OCI-LY7 (cell line): Measurements from ENCODE around the gene C3orf18. TPM values are rescaled to one million over a fixed set of nuclear protein-coding genes. Genes with fewer than 3 reads are reported as not detected.

Experiments
- BruUV-seq: library from RNA; stranded (reverse); fragments of 400-500 nt; replicated peaks from 2 replicates; lab custom pipeline; 2021; lab: Mats Ljungman, UMichigan
- CTCF ChIA-PET: fragments of 300-600 bp; sonication (Branson Sonifier 250); formaldehyde crosslinking; loops from one replicate; lab custom pipeline; 2022; ENCODE audit warnings: antibody characterized with exemption; ENCODE audit not compliant: unreplicated experiment; lab: Charles Lee
- POLR2A ChIA-PET: fragments of 300-600 bp; sonication (Branson Sonifier 250); formaldehyde crosslinking; loops from one replicate; lab custom pipeline; 2022; ENCODE audit warnings: antibody characterized with exemption; lab: Charles Lee
- DNase-seq: peaks from one replicate; pipeline ENCODE4 v3.0.0-alpha.2; 2015; ENCODE audit warnings: low spot score
- H2AFZ ChIP-seq: fragments of 200-600 bp; sonication (generic), shearing (Covaris generic); 2 replicates; pipeline ENCODE4 v1.6.1; 2014; ENCODE audit warnings: mild to moderate bottlenecking, antibody characterized with exemption, low read length, moderate library complexity
- H3K27ac ChIP-seq: fragments of 200-600 bp; sonication (generic); 2 replicates; pipeline ENCODE4 v1.5.1; 2014; ENCODE audit warnings: mixed run types, low read depth, mild to moderate bottlenecking, moderate library complexity, low read length, inconsistent platforms; ENCODE audit not compliant: poor library complexity, severe bottlenecking
- H3K36me3 ChIP-seq: fragments of 200-600 bp; sonication (generic); 2 replicates; pipeline ENCODE4 v1.6.1; 2014; ENCODE audit warnings: mild to moderate bottlenecking, antibody characterized with exemption, low read length, moderate library complexity, mixed read lengths; ENCODE audit not compliant: insufficient read depth
- H3K4me1 ChIP-seq: fragments of 200-600 bp; sonication (generic); 2 replicates; pipeline ENCODE4 v1.5.1; 2014; ENCODE audit warnings: mild to moderate bottlenecking, low read length; ENCODE audit not compliant: insufficient read depth, poor library complexity, severe bottlenecking
- H3K4me2 ChIP-seq: fragments of 200-600 bp; sonication (generic); 2 replicates; pipeline ENCODE4 v1.6.1; 2014; ENCODE audit warnings: mild to moderate bottlenecking, low read length
- H3K4me3 ChIP-seq: fragments of 200-600 bp; sonication (generic); 2 replicates; pipeline ENCODE4 v1.5.1; 2014; ENCODE audit warnings: mild to moderate bottlenecking, low read depth, low read length; ENCODE audit not compliant: poor library complexity, severe bottlenecking
- H3K79me2 ChIP-seq: fragments of 200-600 bp; sonication (generic); 2 replicates; pipeline ENCODE4 v1.6.1; 2016; ENCODE audit warnings: low read depth, mild to moderate bottlenecking, low read length, moderate library complexity, mixed read lengths; ENCODE audit not compliant: insufficient read depth
- H3K9me2 ChIP-seq: fragments of 200-600 bp; sonication (generic); 2 replicates; pipeline ENCODE4 v1.6.1; 2016; ENCODE audit warnings: mild to moderate bottlenecking, low read length, mixed read lengths; ENCODE audit not compliant: insufficient read depth
- H3K9me3 ChIP-seq: fragments of 200-600 bp; sonication (generic); 2 replicates; pipeline ENCODE4 v1.6.1; 2014; ENCODE audit warnings: mild to moderate bottlenecking, mixed run types, low read length, mixed read lengths
- H4K20me1 ChIP-seq: fragments of 200-600 bp; sonication (generic); 2 replicates; pipeline ENCODE4 v1.6.1; 2014; ENCODE audit warnings: mild to moderate bottlenecking, antibody characterized with exemption, low read length, moderate library complexity, mixed read lengths; ENCODE audit not compliant: insufficient read depth
- CTCF ChIP-seq: fragments of 200-600 bp; sonication (generic); conservative IDR thresholded peaks from 2 replicates; pipeline ENCODE4 v1.5.1; 2014; ENCODE audit warnings: mild to moderate bottlenecking, antibody characterized with exemption, low read length, moderate library complexity, mixed read lengths
- EZH2phosphoT487 ChIP-seq: fragments of 200-600 bp; sonication (generic); IDR thresholded peaks from 2 replicates; pipeline ENCODE4 v1.6.1; 2018; ENCODE audit warnings: low read depth, borderline replicate concordance, mild to moderate bottlenecking, mixed run types, antibody characterized with exemption, low read length, moderate library complexity, mixed read lengths
- intact Hi-C: fragments of 100-400 bp; cut with micrococcal nuclease; formaldehyde crosslinking; loops from one replicate; pipeline ENCODE4 v1.10.0; 2022; ENCODE audit not compliant: unreplicated experiment
- total RNA-seq, 2 experiments: library from RNA; depleted of rRNA in 1 of 2; stranded (reverse); fragments of >200 nt in 1 of 2; shearing (Covaris generic) in 1 of 2; gene quantifications; 2 replicates each; pipeline ENCODE4 v1.2.3, GENCODE V29; 2014 to 2022

C3orf18 gene
- total RNA-seq, 2 experiments from 2014 or later, result 8.0 to 9.5 TPM

GRCh38 chr3:50616003-50616769 lies 48.6 kb upstream of the C3orf18 start:
- DNase-seq, result peak; percentile 88
- Histone ChIP-seq H3K79me2 (no peaks in the 10 kb centered on the region), H3K27ac (peak overlapping the region; percentile 54), H4K20me1 (no peaks in the 10 kb centered on the region), H2AFZ (peak overlapping the region; percentile 94), H3K36me3 (no peaks in the 10 kb centered on the region), H3K9me3 (no peaks in the 10 kb centered on the region), H3K9me2 (no peaks in the 10 kb centered on the region), H3K4me1 (peaks cover 18% of the 10 kb centered on the region), H3K4me2 (peak overlapping the region; percentile 98), H3K4me3 (peak overlapping the region; percentile 68)
- intact Hi-C loops, result loop anchor here (1.0 to 10.0 kb wide), 5 partner anchors 36 to 923 kb away; partner anchors contain the start of genes HEMK1, RAD54L2 and RBM15B
- TF ChIP-seq CTCF (peak; percentile 99), EZH2phosphoT487 (no peak)
- POLR2A ChIA-PET, result interaction anchor here (0.9 to 1.8 kb wide), 4 partner anchors 16 to 773 kb away, joined by 4 to 7 read pairs (median 6); partner anchors contain the start of gene HEMK1
- CTCF ChIA-PET, result interaction anchor here (0.6 to 4.0 kb wide), 6 partner anchors 35 to 876 kb away, joined by 3 to 21 read pairs (median 4); partner anchors contain the start of gene HEMK1
- no TSS peak for BruUV-seq

- H3K4me3 ChIP-seq, result no peak overlapping the region
- BruUV-seq, result no TSS peak
- no peaks in the 10 kb centered on the region for H3K9me3 ChIP-seq
- intact Hi-C loops, result loop anchor here (2.0 to 10.0 kb wide), 2 partner anchors 24 to 360 kb away; no protein-coding TSS in a partner anchor
- no peak overlapping the region for H2AFZ ChIP-seq
- CTCF ChIA-PET, result interaction anchor here (1.0 to 4.0 kb wide), 4 partner anchors 38 to 46 kb away, joined by 3 to 21 read pairs (median 6); partner anchors contain the start of gene HEMK1
- H4K20me1 ChIP-seq, result no peaks in the 10 kb centered on the region
- TF ChIP-seq EZH2phosphoT487, result no peak
- TF ChIP-seq CTCF, result no peak
- H3K79me2 ChIP-seq, result no peaks in the 10 kb centered on the region
- H3K27ac ChIP-seq, result no peak overlapping the region
- no peak for DNase-seq
- H3K4me2 ChIP-seq, result no peak overlapping the region
- no peaks in the 10 kb centered on the region for H3K9me2 ChIP-seq
- POLR2A ChIA-PET, result interaction anchor here (0.9 kb wide), 1 partner anchor 46 kb away, joined by 4 read pairs; the partner anchor contains the start of gene HEMK1
- no peaks in the 10 kb centered on the region for H3K36me3 ChIP-seq
- peaks cover 18% of the 10 kb centered on the region for H3K4me1 ChIP-seq
These were observed 47.6 kb upstream of the C3orf18 start for GRCh38 chr3:50615190-50615589.
